GM21529 (cell line): ENCODE results near the gene TPST2.

Experiments
- ATAC-seq: cut with Tn5 transposase; IDR thresholded peaks from one replicate; pipeline ENCODE4 v1.9.1; 2021; ENCODE audit not compliant: unreplicated experiment

TPST2 gene

DNA sequence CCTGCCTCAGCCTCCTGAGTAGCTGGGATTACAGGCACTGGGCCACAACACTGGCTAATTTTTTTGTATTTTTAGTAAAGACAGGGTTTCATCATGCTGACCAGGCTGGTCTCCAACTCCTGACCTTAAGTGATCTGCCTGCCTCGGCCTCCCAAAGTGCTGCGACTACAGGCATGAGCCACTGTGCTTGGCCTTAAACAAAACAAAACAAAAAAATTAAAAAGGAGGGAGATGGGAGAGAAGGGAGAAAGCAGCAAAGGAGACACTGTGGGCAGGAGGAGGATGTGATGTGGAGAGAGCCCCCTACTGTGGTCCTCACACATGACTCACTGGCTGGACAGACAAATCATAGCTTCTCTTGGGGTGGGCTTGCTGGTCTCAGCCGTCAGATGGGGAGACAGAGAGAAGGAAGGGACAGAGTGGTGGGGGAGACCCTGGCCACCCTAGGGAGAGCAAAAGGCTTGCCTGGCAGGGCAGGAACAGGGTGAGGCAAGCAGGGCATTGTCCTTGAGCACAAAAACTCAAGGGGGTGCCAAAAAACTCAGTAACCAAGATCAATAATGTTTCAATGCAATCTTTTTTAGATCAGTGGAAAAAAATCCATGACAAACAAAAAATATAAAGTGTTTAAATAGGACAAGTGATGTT, 31.6 kb downstream of the TPST2 start:
- ATAC-seq, result no peak

DNA sequence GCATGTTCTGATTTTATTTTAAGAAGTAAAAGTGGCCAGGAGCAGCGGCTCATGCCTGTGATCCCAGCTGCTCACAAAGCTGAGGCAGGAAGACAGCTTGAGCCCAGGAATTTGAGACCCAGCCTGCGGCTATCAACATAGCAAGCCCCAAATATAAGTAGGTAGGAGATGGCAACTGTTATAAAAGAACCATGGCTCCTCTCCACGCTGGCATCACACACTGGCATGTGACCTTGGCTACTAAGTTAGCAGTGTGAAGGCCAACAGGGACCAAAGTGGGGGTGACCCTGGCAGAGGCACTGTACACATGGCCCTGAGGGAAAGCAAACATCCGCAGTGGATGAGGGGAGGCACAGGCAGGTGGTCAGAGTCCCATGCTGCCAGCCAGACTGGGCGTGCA, 33.0 kb downstream of the TPST2 start:
- ATAC-seq, result no peak

DNA sequence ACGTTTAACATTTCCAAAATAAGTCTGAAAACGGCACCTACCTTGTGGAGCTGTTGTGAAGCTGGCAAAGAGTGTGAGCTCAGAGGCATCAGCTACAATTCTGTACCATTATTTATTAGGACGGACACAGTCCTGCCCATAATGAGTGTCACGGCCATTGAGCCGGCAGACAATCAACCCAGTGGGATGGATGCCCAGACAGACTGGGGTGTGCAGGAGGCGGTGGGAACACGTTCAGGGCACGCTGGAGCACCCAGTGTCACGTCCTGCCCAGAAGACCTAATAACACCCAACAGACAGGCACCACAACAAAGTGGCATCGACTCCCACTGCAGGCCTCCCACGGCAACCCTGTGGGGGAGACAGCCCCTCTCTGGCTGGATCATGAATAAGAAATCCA, 34.5 kb downstream of the TPST2 start:
- ATAC-seq, result no peak

DNA sequence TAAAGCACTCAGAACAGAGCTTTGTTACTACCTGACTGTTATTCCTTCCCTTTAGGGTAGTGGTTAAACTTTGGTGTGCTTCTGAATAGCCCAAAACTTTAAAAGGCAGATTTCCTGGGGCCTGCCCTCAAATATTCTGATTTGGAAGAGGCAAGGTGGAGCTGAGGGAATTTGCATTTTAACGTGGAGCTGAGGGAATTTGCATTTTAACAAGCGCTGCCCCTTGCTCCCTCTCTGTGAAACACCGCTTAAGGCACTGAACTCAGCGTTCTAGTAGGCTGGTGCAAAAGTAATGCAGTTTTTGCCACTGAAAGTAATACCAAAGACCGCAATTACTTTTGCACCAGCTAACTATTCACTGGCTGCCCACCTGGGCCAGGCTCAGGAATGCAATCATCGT, 35.0 kb downstream of the TPST2 start:
- ATAC-seq, result no peak

DNA sequence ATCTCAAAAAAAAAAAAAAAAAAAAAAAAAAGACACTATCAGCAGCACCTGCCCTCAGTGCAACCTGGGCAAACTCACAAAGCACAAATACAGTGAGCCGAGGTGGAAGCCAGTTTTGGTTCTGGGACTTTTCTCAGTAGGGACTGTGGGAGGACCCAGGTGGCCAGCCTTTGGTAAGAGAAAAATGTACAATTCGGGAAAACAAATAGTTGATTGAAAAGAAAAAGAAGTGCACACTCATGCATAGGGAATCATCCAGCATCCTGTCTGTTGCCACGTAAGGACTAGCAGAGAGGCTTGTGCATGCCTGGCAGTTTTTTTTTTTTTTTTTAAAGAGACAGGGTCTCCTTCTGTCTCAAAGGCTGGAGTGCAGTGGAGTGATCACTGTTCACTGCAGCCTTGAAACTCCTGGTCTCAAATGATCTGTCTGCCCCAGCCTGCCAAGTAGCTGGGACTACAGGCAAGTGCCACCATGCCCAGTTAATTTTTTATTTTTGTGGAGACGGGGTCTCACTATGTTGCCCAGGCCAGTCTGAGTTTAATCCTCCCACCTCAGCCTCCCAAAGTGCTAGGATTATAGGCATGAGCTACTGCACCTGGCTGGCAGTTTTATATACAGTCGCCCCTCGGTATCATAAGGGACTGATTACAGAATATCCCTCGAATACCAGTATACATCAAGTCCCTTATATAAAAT, 36.7 kb downstream of the TPST2 start:
- ATAC-seq, result no peak

DNA sequence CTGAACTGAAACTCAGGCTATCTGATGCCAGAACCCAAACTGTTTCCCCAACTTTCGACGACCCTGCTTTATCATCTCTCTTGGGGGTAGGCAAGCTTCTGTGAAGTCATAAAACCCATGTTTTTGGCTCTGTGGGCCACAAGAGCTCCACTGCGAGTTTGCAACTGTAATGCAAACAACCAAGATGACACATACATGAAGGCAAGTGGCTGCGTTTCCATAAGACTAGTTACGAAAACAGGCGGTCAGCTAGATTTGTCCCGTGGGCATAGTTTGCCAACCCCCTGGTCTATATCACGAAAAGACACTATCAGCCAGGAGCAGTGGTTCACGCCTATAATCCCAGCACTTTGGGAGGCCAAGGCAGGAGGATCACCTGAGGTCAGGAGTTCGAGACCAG, 37.5 kb downstream of the TPST2 start:
- ATAC-seq, result no peak

DNA sequence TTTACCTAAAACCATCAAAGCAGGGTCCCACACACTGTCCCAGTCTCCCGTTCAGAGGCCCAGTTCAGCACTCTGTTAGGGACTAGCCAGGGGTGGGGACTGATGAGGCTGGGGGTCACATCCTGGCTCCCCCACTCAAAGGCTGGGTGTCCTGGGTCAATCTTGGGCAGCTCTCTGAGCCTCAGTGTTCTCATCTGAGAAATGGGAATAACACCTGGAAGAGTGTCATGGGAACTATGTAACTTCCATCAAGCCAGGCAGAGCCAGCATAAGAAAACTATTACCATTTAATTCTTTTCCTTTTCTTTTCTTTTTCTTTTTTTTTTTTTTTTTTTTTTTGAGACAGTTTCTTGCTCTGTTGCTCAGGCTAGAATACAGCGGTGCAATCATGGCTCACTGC, 38.4 kb downstream of the TPST2 start:
- no peak for ATAC-seq

DNA sequence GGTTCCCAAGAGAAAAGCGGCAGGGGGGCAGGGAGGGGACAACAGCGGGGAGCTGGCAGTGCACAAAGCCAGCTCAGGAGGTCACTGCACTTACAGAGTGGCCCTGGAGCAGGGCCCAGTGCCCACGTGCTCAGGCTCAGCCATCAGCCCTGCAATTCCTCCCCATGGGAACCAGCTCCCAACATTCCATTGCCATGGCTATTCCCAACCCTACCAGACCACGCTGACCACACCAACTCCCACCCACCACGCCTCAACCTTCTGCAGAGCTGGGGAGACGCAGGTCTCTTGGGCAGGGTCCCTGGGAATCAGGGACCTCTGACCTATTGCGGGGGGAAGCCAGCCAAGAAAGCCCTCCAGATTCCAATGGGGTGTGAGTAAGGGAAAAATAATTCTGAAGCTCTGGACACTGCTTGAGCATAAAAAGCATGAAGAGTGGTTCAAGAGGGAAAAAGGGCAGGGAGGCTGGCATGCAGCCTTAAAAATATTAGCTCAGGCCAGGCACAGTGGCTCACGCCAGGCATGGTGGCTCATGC, 39.4 kb downstream of the TPST2 start:
- ATAC-seq, result no peak

DNA sequence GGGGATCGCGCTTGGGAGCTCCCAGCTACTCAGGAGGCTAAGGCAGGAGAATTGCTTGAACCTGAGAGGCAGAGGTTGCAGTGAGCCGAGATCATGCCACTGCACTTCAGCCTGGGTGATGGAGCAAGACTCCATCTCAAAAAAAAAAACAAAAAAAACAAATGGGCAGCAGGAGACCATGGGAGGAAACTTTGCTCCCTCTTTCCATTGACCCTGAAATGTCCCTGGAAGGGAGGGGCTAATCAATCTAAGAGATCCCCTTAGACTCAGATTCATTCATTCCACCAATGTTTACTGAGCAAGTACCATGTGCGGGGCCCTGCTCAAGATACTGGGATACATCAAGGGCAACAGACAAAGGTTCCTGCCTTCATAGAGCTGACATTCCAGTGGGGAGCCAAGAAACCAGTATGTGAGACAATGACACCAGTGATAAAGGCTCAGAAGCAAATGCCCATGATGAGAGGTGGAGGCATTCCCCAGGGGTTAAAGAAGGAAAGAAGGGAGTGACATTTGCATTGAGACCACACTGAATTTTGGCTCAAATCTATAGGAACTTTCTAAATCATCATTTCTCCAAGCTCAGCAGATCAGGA, 39.9 kb downstream of the TPST2 start:
- ATAC-seq, result no peak

DNA sequence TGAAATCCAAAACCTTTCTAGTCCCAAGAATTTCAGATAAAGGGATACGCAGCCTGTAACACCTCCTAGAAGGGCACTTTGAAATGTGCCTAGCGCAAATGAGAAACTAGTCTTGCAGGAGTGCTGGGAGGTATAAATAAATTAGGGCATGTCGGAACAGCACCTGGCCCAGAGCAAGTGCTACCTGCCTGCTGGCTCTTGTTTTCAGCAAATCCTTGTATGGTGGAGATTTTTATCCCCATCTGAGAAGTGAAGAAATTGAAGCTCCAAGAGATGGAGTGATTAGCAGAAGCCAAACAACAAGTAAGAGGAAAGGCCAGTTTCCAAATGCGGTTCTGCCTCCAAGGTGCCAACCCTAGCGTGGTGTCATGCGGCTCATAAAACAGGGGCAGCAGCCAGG, 40.9 kb downstream of the TPST2 start:
- ATAC-seq, result no peak

DNA sequence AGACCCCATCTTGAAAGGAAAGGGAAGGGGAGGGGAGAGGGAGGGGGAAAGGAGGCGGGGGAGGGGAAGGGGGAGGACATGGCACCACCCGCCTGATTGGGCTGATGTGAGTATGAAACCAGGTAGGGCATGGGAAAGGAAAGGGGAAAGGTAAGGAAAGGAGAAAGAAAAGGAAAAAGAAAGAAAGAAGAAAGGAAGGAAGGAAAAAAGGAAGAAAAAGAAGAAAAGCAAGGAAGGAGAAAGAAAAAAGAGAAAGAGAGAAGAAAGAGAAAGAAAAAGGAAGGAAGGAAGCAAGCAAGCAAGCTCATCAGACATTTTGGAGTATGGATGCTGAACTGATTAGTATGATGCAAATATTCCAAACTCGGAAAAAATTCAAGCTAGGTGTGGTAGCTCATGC, 41.6 kb downstream of the TPST2 start:
- ATAC-seq, result no peak

DNA sequence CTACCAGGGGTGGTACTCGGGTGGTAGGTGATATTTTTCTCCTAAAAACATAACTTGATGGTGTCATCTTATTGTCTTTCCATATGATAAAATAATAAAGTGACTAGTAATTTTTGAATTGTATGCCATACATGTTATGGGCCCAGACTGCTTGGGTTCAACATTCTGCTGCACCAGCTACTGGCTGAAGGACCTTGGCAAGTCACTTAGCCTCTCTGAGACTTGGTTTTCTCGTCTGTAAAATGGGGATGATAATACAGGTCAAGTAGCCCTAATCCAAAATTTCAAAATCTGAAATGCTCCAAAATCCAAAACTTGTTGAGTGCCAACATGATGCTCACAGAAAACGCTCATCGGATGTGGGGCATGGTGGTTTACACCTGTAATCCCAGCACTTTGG, 42.1 kb downstream of the TPST2 start:
- no peak for ATAC-seq

DNA sequence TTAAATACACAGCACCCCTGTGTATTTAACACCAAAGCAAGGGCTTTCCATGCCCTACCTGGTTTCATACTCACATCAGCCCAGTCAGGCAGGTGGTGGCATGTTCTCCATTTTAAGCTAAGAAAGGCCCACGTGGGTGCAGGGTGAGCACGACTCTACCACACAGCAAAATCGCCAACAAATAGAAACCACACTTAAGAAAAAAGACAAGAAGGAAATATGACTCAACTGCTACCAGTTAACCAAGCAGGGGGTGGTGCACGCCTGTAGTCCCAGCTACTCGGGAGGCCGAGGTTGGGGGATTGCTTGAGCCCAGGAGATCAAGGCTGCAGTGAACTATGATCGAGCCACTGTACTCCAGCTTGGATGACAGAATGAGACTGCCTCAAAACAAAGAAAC, 42.5 kb downstream of the TPST2 start:
- no peak for ATAC-seq

DNA sequence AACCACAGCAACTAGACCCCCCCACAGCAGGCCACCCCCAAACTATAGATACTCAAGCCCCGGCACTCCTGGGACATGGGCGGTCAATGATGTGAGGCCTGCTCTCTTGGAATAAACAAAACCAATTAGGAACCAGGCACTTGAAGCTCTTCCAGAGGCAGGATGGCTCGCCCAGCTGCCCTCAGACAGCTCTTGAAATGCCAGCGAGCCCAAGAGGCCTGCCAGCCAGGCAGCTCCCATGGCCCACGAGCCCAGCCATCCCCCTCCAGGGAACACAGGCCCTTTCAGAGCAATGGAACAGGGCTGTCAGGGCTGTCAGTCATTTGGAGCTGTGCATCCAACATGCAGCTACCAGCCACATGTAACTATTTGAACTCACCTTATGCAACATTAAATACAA, 43.6 kb downstream of the TPST2 start:
- ATAC-seq, result no peak

DNA sequence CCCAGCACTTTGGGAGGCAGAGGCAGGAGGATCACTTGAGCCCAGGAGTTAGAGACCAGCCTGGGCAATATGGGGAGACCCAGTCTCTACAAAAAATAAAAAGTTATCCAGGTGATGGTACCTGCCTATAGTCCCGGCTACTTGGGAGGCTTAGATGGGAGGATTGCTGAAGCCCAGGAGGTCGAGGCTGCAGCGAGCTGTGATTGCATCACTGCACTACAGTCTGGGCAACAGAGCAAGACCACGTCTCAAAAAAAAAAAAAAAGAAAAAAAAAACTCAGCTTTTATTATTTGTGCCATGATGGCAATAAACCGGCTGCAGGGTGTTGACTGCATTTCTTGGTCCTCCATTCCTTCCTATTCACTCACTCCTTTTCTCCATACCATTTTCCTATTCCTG, 44.1 kb downstream of the TPST2 start:
- ATAC-seq, result no peak

DNA sequence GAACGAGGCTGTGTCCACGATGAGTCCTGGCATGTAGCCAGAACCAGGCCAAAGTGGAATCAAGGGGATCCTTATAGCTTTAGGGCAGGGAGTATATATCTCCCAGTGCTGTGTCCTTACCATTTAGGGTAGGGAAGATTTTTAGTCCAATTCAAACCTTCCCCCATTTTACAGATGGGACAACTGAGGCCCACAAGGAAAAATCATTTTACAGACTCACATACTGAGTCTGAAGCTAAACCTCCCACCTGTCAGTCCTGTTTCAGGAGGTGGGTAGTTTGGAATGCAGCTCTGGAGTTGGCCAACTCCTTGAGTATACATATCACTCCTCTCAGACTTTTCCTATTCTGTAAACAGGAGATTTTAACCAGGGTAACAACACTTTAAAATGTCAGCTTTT, 44.5 kb downstream of the TPST2 start:
- ATAC-seq, result no peak

DNA sequence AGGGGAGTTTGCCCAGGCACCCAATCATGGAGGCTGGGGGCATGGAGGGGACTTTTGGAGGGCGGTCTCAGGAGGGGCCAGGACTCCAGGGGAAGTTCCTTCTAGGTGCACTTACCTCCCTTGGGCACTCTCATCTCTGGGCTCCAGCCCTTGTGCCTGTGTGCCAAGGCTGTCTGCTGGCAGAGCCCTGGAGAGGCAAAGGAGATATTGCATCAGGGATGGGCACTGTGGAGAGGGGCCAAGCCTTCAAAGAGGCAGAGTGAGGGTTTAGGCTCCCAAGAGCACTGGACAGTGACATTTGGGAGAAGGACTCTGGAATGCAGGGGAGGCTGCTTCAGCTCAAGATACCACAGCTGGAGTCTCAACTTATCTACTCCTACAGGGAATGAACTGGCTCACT, 45.4 kb downstream of the TPST2 start:
- ATAC-seq, result no peak

DNA sequence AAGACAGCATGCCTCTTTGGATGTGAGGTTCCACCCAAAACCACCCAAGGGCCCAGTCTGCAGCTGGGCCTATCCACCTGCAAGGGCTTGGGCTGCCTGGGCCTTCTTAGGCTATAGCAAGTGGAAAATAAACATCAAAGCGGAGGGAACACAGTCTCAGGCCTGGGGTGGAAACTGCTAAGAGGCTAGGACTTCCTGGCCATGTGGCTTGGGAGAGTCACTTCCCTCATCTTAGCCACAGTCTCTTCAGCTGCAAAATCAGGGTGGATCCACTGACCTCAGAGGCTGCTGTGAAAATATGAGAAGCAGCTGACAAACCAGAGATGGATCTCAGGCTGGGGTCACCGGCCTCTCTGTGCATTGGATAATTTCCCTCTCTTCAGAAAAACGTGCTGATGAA, 47.1 kb downstream of the TPST2 start:
- no peak for ATAC-seq

DNA sequence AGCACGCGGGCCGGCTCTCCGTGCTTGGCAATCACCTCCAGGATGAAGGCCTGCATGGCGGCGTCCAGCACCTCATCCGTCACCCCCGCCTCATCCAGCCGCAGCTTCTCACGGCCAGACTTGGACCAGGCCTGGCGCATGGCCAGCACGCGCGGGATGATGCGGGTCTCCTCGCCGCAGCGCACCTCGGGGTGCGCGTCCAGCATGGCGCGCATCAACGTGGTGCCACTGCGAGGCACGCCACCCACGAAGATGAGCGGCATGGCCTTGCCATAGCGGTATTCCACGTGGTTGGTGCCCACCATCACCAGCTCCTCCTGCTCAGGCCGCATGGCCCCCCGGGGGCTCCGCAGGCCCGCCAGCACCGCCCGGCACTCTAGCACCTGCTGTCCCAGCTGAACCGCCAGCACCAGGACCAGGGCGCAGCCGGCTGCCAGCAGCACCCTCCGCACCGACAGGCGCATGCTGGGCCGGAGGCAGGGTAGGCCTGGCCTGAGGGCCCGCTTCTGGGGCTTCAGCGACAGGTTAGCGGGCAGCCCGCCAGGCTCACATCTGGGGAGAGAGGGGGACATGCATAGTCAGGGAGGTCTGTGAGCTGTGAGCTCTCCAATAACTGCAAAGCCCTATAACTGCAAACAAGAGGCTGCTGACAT, 48.6 kb downstream of the TPST2 start:
- no peak for ATAC-seq

DNA sequence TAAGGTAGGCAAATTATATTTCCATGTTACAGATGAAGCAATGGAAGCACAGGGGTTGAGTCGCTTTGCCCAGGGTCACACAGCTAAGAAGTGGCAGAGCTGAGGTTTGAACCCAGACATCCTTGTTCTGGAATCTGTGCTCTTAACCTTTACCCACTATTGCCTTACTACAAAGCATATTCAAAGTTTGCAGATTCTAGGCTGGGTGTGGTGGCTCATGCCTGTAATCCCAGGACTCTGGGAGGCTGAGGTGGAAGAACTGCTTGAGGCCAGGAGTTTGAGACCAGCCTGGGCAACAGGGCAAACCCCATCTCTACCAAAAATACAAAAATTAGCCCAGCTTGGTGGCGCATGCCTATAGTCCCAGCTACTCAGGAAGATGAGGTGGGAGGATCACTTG, 49.8 kb downstream of the TPST2 start:
- no peak for ATAC-seq

DNA sequence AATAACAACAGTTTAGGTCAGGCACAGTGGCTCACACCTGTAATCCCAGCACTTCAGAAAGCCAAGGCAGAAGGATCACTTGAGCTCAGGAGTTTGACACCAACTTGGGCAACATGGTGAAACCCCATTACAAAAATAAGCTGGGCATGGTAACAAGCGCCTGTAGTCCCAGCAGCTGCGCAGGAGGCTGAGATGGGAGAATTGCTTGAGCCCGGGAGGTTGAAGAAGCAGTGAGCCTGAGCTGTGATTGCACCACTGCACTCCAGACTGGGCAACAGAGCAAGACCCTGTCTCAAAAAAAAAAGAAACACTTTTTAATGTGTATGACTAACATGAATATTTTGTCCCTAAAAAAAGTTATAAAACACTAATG, 53.2 kb downstream of the TPST2 start:
- no peak for ATAC-seq
